OCI-LY7 (cell line): ENCODE measurements around the gene EMP1.

ENCODE experiments used
- CTCF ChIP-seq: fragments of 200-600 bp; sonication (generic); conservative IDR thresholded peaks from 2 replicates; pipeline ENCODE4 v1.5.1; 2014; ENCODE audit warnings: mild to moderate bottlenecking, antibody characterized with exemption, low read length, moderate library complexity, mixed read lengths
- EZH2phosphoT487 ChIP-seq: fragments of 200-600 bp; sonication (generic); IDR thresholded peaks from 2 replicates; pipeline ENCODE4 v1.6.1; 2018; ENCODE audit warnings: low read depth, borderline replicate concordance, mild to moderate bottlenecking, mixed run types, antibody characterized with exemption, low read length, moderate library complexity, mixed read lengths

GRCh38 chr12:13167906-13168305 is 28.6 kb upstream of the EMP1 start:
- no peak for TF ChIP-seq CTCF
- TF ChIP-seq EZH2phosphoT487, result no peak
